AG10803 (cell line): ENCODE results near the gene SGPL1.

Source experiments
- DNase-seq: peaks from one replicate; pipeline ENCODE4 v3.0.0; 2010; ENCODE audit warnings: low read depth
- H3K4me3 ChIP-seq: 2 replicates; pipeline ENCODE4 v1.5.1; 2011; ENCODE audit warnings: mild to moderate bottlenecking, low read length, control low read depth
- CTCF ChIP-seq: conservative IDR thresholded peaks from 2 replicates; pipeline ENCODE4 v1.5.1; 2011; ENCODE audit warnings: mild to moderate bottlenecking, low read length, control low read depth, inconsistent platforms

SGPL1 gene

DNA sequence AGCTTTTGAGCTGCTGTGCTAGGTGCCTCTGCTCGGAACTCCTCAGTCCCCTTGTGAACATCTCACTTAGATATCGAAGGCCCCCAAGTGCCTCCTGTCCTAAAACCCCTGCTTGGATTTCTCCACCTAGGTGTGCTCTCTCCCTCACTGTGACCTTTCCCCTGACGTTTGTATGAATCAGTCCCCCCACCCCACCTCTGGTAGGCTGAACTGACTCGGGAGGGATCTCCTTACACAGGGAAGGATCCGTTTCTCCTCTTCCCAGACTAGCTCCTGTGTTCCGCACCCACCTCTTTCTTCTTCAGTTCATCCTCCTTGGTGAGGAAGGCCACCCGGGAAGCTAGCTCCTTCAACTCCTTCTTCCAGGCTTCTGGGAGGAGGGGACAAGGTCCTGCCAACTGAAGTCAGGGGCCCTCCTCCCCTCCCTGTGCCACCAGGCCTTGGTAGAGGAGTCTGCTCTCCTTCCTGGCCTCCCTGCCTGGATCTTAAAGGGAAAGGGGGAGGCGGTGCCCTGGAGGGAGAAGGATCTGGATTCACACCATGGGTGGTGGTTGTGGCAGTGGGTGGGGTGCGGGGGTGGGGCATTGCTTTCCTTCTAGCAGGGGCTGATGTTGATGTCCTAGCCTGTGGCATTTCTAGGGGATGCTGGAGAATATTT, 37.4 kb upstream of the SGPL1 start:
- H3K4me3 ChIP-seq, result no peak overlapping the region
- no peak for DNase-seq
- no peak for TF ChIP-seq CTCF

- no peak for DNase-seq
- no peak for TF ChIP-seq CTCF
- H3K4me3 ChIP-seq, result no peak overlapping the region
Measured at GRCh38 chr10:70779088-70779487, 36.7 kb upstream of the SGPL1 start.

GRCh38 chr10:70779511-70780369, 36.0 kb upstream of the SGPL1 start:
- TF ChIP-seq CTCF, result no peak
- no peak for DNase-seq

DNA sequence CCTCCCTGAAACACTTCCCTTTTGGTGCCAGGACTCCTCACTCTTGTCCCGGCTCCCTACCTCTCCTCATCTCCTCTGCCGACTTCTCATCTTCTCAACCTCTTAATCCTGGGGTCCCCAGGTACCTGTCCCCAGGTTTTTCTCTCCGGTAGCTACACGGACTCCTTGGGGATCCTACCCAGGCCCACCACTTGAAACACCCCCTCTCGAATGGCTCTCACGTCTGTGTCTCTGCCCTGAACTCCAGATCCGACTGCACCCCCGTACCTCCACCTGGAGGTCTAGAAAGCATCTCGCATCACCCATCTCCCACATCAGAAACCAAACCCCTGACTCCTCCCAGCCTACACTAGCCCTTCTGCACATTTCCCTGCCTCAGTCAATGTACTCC, 35.4 kb upstream of the SGPL1 start:
- H3K4me3 ChIP-seq, result no peak overlapping the region
- no peak for DNase-seq
- no peak for TF ChIP-seq CTCF

More at GRCh38 chr10:70779511-70780369, 36.0 kb upstream of the SGPL1 start:
- no peak overlapping the region for H3K4me3 ChIP-seq

DNA sequence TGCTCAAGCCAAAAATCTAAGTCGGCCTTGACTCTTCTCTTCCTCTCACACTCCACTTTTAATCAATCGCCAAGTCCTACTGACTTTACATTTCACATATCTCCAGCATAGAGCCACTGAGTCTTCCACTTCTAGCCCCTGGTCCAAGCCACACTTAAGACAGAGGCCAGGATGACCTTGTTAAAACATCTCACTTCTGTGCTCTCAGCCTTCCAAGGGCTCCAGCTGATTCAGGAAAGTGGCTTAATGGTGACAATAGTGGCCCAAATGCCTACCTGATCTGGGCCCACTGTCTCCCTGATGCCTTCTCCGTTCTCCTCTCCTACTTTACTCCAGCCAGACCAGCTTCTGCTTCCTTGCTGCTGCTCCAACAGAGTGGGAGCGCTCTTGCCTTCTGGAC, 35.0 kb upstream of the SGPL1 start:
- DNase-seq, result no peak
- no peak for TF ChIP-seq CTCF
- H3K4me3 ChIP-seq, result no peak overlapping the region

DNA sequence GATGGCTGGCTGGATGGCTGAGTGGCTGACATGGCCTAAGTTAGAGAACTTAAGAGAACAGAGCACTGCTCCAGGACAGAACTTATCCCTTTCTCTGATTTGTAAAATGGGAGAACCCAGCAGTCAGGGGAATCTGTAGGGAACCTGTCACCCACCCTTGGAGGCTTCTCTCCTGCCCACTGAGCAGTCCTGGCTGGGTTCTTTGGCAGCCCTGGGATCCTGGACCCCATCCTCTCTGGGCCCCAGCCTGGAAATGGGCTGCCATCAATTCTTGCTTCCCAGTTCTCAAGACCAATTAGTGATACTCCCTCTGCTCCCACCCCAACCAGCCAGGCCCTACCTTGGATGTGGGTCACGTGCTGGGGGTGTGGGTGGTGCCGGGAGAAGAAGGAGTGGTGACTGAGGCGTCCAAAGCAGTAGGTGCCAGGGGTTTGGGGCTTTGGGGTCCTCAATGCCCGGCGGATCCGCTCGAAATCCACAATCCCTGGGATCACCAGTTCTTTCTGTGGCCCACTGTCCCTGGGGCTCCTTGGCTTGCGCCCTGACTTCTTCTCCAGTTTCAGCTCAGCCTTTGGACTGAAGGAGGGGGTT, 34.2 kb upstream of the SGPL1 start:
- DNase-seq, result no peak
- TF ChIP-seq CTCF, result no peak
- H3K4me3 ChIP-seq, result no peak overlapping the region
